GM10266 (cell line): Measurements from ENCODE around the gene BTBD9.

Experiments
- DNase-seq: peaks from one replicate; pipeline ENCODE4 v3.0.0; 2012; ENCODE audit errors: extremely low spot score
- CTCF ChIP-seq: IDR thresholded peaks from 2 replicates; pipeline ENCODE4 v1.5.1; 2012; ENCODE audit warnings: mild to moderate bottlenecking, low read depth; ENCODE audit not compliant: control insufficient read depth, insufficient read depth; ENCODE audit errors: missing control alignments

Gene BTBD9

GRCh38 chr6:38572186-38572813, 67.4 kb downstream of the BTBD9 start:
- DNase-seq = peak; percentile 33
- no peak for TF ChIP-seq CTCF

GRCh38 chr6:38571721-38572120, 68.0 kb downstream of the BTBD9 start:
- no peak for DNase-seq
- TF ChIP-seq CTCF = no peak

GRCh38 chr6:38570750-38571149, 69.0 kb downstream of the BTBD9 start:
- no peak for DNase-seq
- peak; percentile 50 for TF ChIP-seq CTCF

GRCh38 chr6:38567436-38567835, 72.3 kb downstream of the BTBD9 start:
- no peak for DNase-seq
- TF ChIP-seq CTCF = no peak

GRCh38 chr6:38566295-38567030, 73.3 kb downstream of the BTBD9 start:
- TF ChIP-seq CTCF = no peak

GRCh38 chr6:38564301-38564700, 75.4 kb downstream of the BTBD9 start:
- TF ChIP-seq CTCF = no peak

More at GRCh38 chr6:38566295-38567030, 73.3 kb downstream of the BTBD9 start:
- DNase-seq = no peak

GRCh38 chr6:38555606-38556005, 84.1 kb downstream of the BTBD9 start:
- no peak for TF ChIP-seq CTCF
- no peak for DNase-seq

More at GRCh38 chr6:38564301-38564700, 75.4 kb downstream of the BTBD9 start:
- no peak for DNase-seq
